ENCODE results near the gene YWHAE.

GRCh38 chr17:1379930-1380313, 20.1 kb downstream of the YWHAE start:
- TF ChIP-seq CTCF (IDR thresholded peaks at IDR 0.05; ENCODE audit: low read length) (no peak), EZH2 (IDR thresholded peaks at IDR 0.05; ENCODE audit: borderline replicate concordance, low read length) (no peak)

All from OCI-LY1 (cell line).